Suprapubic skin (tissue), 4 donors: ENCODE results near the gene PDE4D.

Source experiments
- POLR2A ChIP-seq, 2 donors: fragments of 450-650 bp; IDR thresholded peaks; one replicate each; pipeline ENCODE4 v1.6.1; 2017; ENCODE audit warnings: antibody characterized with exemption in 2 of 2, mild to moderate bottlenecking in 2 of 2, moderate library complexity in 2 of 2
- POLR2AphosphoS5 ChIP-seq, 3 donors: sonication (generic); formaldehyde crosslinking; IDR thresholded peaks; one replicate each; pipeline ENCODE4 v1.6.1; 2017; ENCODE audit warnings: antibody characterized with exemption in 3 of 3
- TF ChIP-seq, protein P1 (sequence below), 2 donors: fragments of 200-600 bp in 1 of 2; fragments of 450-650 bp in 1 of 2; sonication (generic) in 1 of 2; IDR thresholded peaks; one replicate each; pipeline ENCODE4 v1.5.1; 2016 to 2019; ENCODE audit warnings: antibody characterized with exemption in 2 of 2, mild to moderate bottlenecking in 1 of 2, moderate library complexity in 1 of 2

DNA sequence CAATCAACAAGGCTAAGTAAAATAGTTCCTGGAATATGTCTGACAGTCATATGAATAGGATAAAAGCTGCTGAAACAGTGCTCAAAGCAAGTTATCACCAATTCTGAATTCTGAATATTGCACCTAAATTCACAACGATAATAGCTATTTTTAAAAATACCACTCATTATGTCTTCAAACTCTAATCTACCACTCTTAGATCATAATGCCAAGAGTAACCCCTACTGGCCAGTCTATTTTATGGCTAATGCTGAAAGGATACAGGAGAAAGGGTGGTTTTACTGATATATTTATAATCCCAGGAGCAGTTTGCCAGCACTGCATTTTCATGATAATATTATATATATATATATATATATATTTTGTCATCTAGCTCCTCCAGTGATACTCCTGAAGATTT, 232.8 kb downstream of the PDE4D start:
- TF ChIP-seq, protein P1, sequence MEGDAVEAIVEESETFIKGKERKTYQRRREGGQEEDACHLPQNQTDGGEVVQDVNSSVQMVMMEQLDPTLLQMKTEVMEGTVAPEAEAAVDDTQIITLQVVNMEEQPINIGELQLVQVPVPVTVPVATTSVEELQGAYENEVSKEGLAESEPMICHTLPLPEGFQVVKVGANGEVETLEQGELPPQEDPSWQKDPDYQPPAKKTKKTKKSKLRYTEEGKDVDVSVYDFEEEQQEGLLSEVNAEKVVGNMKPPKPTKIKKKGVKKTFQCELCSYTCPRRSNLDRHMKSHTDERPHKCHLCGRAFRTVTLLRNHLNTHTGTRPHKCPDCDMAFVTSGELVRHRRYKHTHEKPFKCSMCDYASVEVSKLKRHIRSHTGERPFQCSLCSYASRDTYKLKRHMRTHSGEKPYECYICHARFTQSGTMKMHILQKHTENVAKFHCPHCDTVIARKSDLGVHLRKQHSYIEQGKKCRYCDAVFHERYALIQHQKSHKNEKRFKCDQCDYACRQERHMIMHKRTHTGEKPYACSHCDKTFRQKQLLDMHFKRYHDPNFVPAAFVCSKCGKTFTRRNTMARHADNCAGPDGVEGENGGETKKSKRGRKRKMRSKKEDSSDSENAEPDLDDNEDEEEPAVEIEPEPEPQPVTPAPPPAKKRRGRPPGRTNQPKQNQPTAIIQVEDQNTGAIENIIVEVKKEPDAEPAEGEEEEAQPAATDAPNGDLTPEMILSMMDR (IDR thresholded peaks at IDR 0.05), result no peak
- TF ChIP-seq POLR2AphosphoS5 (IDR thresholded peaks at IDR 0.05) (no peak), POLR2A (IDR thresholded peaks at IDR 0.05) (no peak)
